AG04449 (cell line): Measurements from ENCODE around the gene PTPRK.

ENCODE experiments used
- CTCF ChIA-PET: fragments of 350-600 bp; formaldehyde crosslinking; extraction: SDS; loops from one replicate; lab custom pipeline; 2021; ENCODE audit warnings: antibody characterized with exemption; lab: Yijun Ruan, JAX
- POLR2A ChIA-PET: fragments of 400-600, 350-600 bp; formaldehyde crosslinking; extraction: SDS; loops from one replicate; lab custom pipeline; 2020; ENCODE audit warnings: antibody characterized with exemption, inconsistent platforms; lab: Yijun Ruan, JAX
- DNase-seq: peaks from one replicate; pipeline ENCODE4 v3.0.0-alpha.2; 2010; ENCODE audit warnings: low read depth, low spot score
- H3K4me3 ChIP-seq: 2 replicates; pipeline ENCODE4 v1.5.1; 2011; ENCODE audit warnings: low read depth, mild to moderate bottlenecking, control low read depth, low read length
- CTCF ChIP-seq: IDR thresholded peaks from one replicate; pipeline ENCODE4 v1.5.1; 2011; ENCODE audit warnings: mild to moderate bottlenecking, moderate library complexity, low read length, control low read depth, inconsistent platforms; ENCODE audit not compliant: insufficient read depth; ENCODE audit errors: missing control alignments

Gene PTPRK

GRCh38 chr6:128156321-128157111 lies 363.9 kb downstream of the PTPRK start:
- ChIA-PET POLR2A (no interaction called here), CTCF (no interaction called here)
- no peak for DNase-seq
- TF ChIP-seq CTCF: no peak
- no peak overlapping the region for H3K4me3 ChIP-seq

GRCh38 chr6:128155826-128156225 lies 364.6 kb downstream of the PTPRK start:
- ChIA-PET POLR2A (no interaction called here), CTCF (no interaction called here)
- no peak overlapping the region for H3K4me3 ChIP-seq
- TF ChIP-seq CTCF: no peak
- no peak for DNase-seq

GRCh38 chr6:128152551-128152950 lies 367.8 kb downstream of the PTPRK start:
- no peak for DNase-seq
- no peak for TF ChIP-seq CTCF
- H3K4me3 ChIP-seq: no peak overlapping the region
- CTCF ChIA-PET: no interaction called here
- POLR2A ChIA-PET: no interaction called here

- CTCF ChIA-PET: no interaction called here
- DNase-seq: no peak
- no peak for TF ChIP-seq CTCF
- POLR2A ChIA-PET: no interaction called here
- H3K4me3 ChIP-seq: no peak overlapping the region
Observed at GRCh38 chr6:128150376-128150775, 370.0 kb downstream of the PTPRK start.

GRCh38 chr6:128149796-128150195 lies 370.6 kb downstream of the PTPRK start:
- no peak overlapping the region for H3K4me3 ChIP-seq
- no peak for DNase-seq
- CTCF ChIA-PET: no interaction called here
- no peak for TF ChIP-seq CTCF
- POLR2A ChIA-PET: no interaction called here

GRCh38 chr6:128144320-128144719 lies 376.1 kb downstream of the PTPRK start:
- no peak for DNase-seq
- H3K4me3 ChIP-seq: no peak overlapping the region
- ChIA-PET CTCF (no interaction called here), POLR2A (no interaction called here)
- no peak for TF ChIP-seq CTCF
